CD14-positive monocyte (primary cell): ENCODE data around the gene GC. TPM values are rescaled to one million over a fixed set of nuclear protein-coding genes. Genes with fewer than 3 reads are reported as not detected.
"Not testable (repeated sequence)": the region's sequence is repeated elsewhere in the genome, so short reads cannot be mapped to it uniquely, and the experiment has no call there.

ENCODE experiments used
- DNase-seq, 3 donors: peaks; one replicate each; pipeline ENCODE4 v3.0.0-alpha.2; 2011 to 2022
- H2AFZ ChIP-seq: 2 replicates; pipeline ENCODE4 v1.6.0; 2012; ENCODE audit warnings: mild to moderate bottlenecking, low read depth, low read length, inconsistent platforms; ENCODE audit not compliant: insufficient read depth, poor library complexity, severe bottlenecking
- H3K27ac ChIP-seq, 2 donors: 1 replicate in 1 of 2; 2 replicates in 1 of 2; pipeline ENCODE4 v1.5.1; 2012 to 2013; ENCODE audit warnings: low read length in 2 of 2, control low read depth in 1 of 2, inconsistent platforms in 1 of 2, low read depth in 1 of 2, mild to moderate bottlenecking in 1 of 2
- H3K27me3 ChIP-seq, 2 donors: one replicate each; pipeline versions ENCODE4 v1.6.0 to v1.6.1; 2011 to 2013; ENCODE audit warnings: low read length in 2 of 2; ENCODE audit not compliant: control insufficient read depth in 2 of 2, insufficient read depth in 2 of 2
- H3K36me3 ChIP-seq, 2 donors: replicated peaks in 1 of 2; 1 replicate in 1 of 2; 2 replicates in 1 of 2; pipeline versions ENCODE4 v1.5.1 to v1.6.1; 2012 to 2013; ENCODE audit warnings: low read length in 2 of 2, control low read depth in 1 of 2, inconsistent platforms in 1 of 2, mild to moderate bottlenecking in 1 of 2; ENCODE audit not compliant: insufficient read depth in 2 of 2, control insufficient read depth in 1 of 2
- H3K4me1 ChIP-seq, 2 donors: 1 replicate in 1 of 2; 2 replicates in 1 of 2; pipeline versions ENCODE4 v1.5.1 to v1.6.1; 2012 to 2013; ENCODE audit warnings: low read length in 2 of 2, control low read depth in 1 of 2, inconsistent platforms in 1 of 2, mild to moderate bottlenecking in 1 of 2, moderate library complexity in 1 of 2; ENCODE audit not compliant: insufficient read depth in 2 of 2, control insufficient read depth in 1 of 2
- H3K4me2 ChIP-seq: replicated peaks from 2 replicates; pipeline ENCODE3; 2012; ENCODE audit warnings: low read length, moderate library complexity, mild to moderate bottlenecking; ENCODE audit not compliant: poor library complexity, severe bottlenecking; ENCODE audit errors: extremely low read depth
- H3K4me3 ChIP-seq, 3 experiments: fragments of 200-600 bp in 1 of 3; sonication (generic) in 1 of 3; replicated peaks in 1 of 3; 1 replicate in 2 of 3; 2 replicates in 1 of 3; pipeline ENCODE4 v1.5.1; 2011 to 2013; ENCODE audit warnings: low read length in 3 of 3, mild to moderate bottlenecking in 3 of 3, control low read depth in 2 of 3, low read depth in 2 of 3, inconsistent platforms in 1 of 3, moderate library complexity in 1 of 3
- H3K79me2 ChIP-seq: 2 replicates; pipeline ENCODE4 v1.6.0; 2012; ENCODE audit warnings: mild to moderate bottlenecking, control low read depth, inconsistent platforms, low read length, moderate library complexity; ENCODE audit not compliant: insufficient read depth
- H3K9ac ChIP-seq: 2 replicates; pipeline ENCODE4 v1.6.0; 2017; ENCODE audit warnings: low read length, mild to moderate bottlenecking; ENCODE audit not compliant: insufficient read depth, poor library complexity, severe bottlenecking
- H3K9me3 ChIP-seq, 2 donors: replicated peaks in 1 of 2; 1 replicate in 1 of 2; 2 replicates in 1 of 2; pipeline versions ENCODE4 v1.5.1 to v1.6.1; 2012 to 2013; ENCODE audit warnings: low read length in 2 of 2, control low read depth in 1 of 2; ENCODE audit not compliant: control insufficient read depth in 1 of 2, insufficient read depth in 1 of 2
- H4K20me1 ChIP-seq: 2 replicates; pipeline ENCODE4 v1.6.0; 2012; ENCODE audit warnings: mild to moderate bottlenecking, low read length, control low read depth, moderate library complexity; ENCODE audit not compliant: insufficient read depth
- H3K27ac Mint-ChIP-seq, 7 donors: one replicate each; pipeline ENCODE4 v1.8.0; 2020; ENCODE audit warnings: mild to moderate bottlenecking in 7 of 7, mixed read lengths in 7 of 7, moderate library complexity in 6 of 7, inconsistent platforms in 2 of 7
- H3K27me3 Mint-ChIP-seq, 3 donors: one replicate each; pipeline ENCODE4 v1.8.0; 2021 to 2022; ENCODE audit warnings: low read depth in 3 of 3, mild to moderate bottlenecking in 3 of 3, mixed read lengths in 3 of 3, moderate library complexity in 3 of 3, inconsistent platforms in 1 of 3
- H3K36me3 Mint-ChIP-seq, 2 donors: one replicate each; pipeline ENCODE4 v1.8.0; 2020; ENCODE audit warnings: mixed read lengths in 2 of 2, inconsistent platforms in 1 of 2, mild to moderate bottlenecking in 1 of 2
- H3K4me1 Mint-ChIP-seq: one replicate; pipeline ENCODE4 v1.8.0; 2020; ENCODE audit warnings: mild to moderate bottlenecking, mixed read lengths
- H3K4me3 Mint-ChIP-seq, 2 donors: one replicate each; pipeline ENCODE4 v1.8.0; 2020; ENCODE audit warnings: mild to moderate bottlenecking in 2 of 2, mixed read lengths in 2 of 2, moderate library complexity in 1 of 2
- H3K9me3 Mint-ChIP-seq, 7 donors: one replicate each; pipeline ENCODE4 v1.8.0; 2020 to 2022; ENCODE audit warnings: mixed read lengths in 7 of 7, mild to moderate bottlenecking in 6 of 7, moderate library complexity in 6 of 7, inconsistent platforms in 2 of 7
- WGBS: methylation state at CpG from one replicate; pipeline ENCODE4 v1.1.5; 2013; ENCODE audit warnings: missing lambda C conversion rate; ENCODE audit not compliant: insufficient coverage; 5-methylcytosine and 5-hydroxymethylcytosine counted together
- intact Hi-C, 2 donors: fragments of 100-400 bp; cut with micrococcal nuclease; formaldehyde crosslinking; loops; one replicate each; pipeline versions ENCODE4 v1.15.0 to v1.15.1; 2023
- polyA plus RNA-seq, 3 donors: library from polyadenylated mRNA; depleted of rRNA in 1 of 3; unstranded in 2 of 3; stranded (reverse) in 1 of 3; fragments of 300-500 nt in 2 of 3; fragments of >200 nt in 1 of 3; fragmentation: Illumina TruSeq in 2 of 3; gene quantifications; 1 replicate in 2 of 3; 2 replicates in 1 of 3; pipeline ENCODE4 v1.2.3, GENCODE V29; 2012 to 2021
- TF ChIP-seq, protein P1 (sequence below): fragments of 200-600 bp; IDR thresholded peaks from one replicate; pipeline ENCODE4 v1.8.0; 2022; ENCODE audit warnings: antibody characterized with exemption, mild to moderate bottlenecking

Gene GC
- polyA plus RNA-seq, 3 donors = not detected

DNA sequence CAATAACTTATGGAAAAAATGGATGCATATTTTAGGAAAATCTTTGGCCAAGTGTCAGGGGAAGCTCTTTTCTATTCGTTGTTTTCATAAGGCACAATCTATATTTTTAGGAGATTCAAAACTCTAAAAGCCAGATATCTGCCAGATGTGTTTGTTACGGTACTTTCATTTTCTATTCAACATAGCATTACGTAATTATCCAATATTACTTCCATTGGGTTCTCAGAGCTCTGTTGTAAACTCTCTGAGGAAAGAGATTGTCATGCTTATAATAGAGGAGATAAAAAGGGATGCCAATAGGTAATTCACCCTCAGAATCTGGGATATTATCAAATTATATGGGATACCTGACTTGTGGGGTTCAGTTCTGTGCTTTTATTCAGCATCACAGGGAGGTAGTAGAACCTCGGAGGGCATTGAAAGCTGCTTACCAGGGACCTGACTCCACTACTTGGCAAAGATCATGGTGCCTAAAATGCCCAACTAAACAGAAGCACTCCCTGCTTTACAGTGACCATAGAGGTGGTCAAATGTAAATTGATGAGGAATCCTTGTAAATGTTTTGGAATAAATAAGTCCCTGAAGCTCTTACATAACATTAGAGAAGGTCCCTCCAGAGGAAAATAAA, 32.9 kb upstream of the GC start:
- peaks cover 0 to 14% of the 10 kb centered on the region in 2 donors for H3K9me3 ChIP-seq
- Mint-ChIP-seq H3K4me1 (no peaks in the 10 kb centered on the region), H3K27ac (no peak overlapping the region), H3K36me3 (no peaks in the 10 kb centered on the region), H3K4me3 (no peak overlapping the region), H3K9me3 (peaks cover 2 to 7% (median 5%) of the 10 kb centered on the region in 7 donors), H3K27me3 (peaks cover 0 to 2% (median 0%) of the 10 kb centered on the region in 3 donors)
- no peak overlapping the region for H3K4me2 ChIP-seq
- no peak for DNase-seq
- TF ChIP-seq, protein P1, sequence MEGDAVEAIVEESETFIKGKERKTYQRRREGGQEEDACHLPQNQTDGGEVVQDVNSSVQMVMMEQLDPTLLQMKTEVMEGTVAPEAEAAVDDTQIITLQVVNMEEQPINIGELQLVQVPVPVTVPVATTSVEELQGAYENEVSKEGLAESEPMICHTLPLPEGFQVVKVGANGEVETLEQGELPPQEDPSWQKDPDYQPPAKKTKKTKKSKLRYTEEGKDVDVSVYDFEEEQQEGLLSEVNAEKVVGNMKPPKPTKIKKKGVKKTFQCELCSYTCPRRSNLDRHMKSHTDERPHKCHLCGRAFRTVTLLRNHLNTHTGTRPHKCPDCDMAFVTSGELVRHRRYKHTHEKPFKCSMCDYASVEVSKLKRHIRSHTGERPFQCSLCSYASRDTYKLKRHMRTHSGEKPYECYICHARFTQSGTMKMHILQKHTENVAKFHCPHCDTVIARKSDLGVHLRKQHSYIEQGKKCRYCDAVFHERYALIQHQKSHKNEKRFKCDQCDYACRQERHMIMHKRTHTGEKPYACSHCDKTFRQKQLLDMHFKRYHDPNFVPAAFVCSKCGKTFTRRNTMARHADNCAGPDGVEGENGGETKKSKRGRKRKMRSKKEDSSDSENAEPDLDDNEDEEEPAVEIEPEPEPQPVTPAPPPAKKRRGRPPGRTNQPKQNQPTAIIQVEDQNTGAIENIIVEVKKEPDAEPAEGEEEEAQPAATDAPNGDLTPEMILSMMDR = no peak
- no peaks in the 10 kb centered on the region for H3K79me2 ChIP-seq
- no peaks in the 10 kb centered on the region for H3K4me1 ChIP-seq
- intact Hi-C loops = no loop called here
- H2AFZ ChIP-seq = no peak overlapping the region
- H3K27ac ChIP-seq = no peak overlapping the region
- no peak overlapping the region for H3K9ac ChIP-seq
- no CpG with 5 or more reads among the region's 4 CpGs for WGBS
- H4K20me1 ChIP-seq = no peaks in the 10 kb centered on the region
- no peak overlapping the region for H3K4me3 ChIP-seq
- no peaks in the 10 kb centered on the region for H3K27me3 ChIP-seq
- no peaks in the 10 kb centered on the region for H3K36me3 ChIP-seq

DNA sequence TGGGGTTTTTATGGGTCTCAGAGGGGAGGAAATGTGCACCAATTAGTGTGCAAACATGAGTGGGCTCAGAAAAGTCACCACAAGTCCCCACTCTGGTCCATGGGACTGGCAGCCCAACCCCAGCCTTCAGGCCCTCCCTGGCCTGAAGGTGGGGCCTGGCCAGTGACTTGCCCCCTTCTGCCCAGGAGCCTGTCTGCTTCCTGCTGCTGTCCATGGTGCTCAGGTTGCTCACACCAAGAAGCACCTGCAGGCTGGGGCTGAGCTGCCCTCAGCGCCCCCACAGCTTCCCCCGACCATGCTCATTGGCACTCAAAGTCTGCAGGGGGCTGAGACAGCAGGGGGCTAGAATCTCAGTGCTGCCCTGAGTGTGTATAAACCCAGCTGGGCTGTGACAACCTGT, 30.6 kb upstream of the GC start:
- Mint-ChIP-seq H3K4me3 (no peak overlapping the region), H3K36me3 (no peaks in the 10 kb centered on the region), H3K4me1 (no peaks in the 10 kb centered on the region), H3K9me3 (peaks cover 0 to 8% (median 5%) of the 10 kb centered on the region in 7 donors), H3K27me3 (peaks cover 0 to 2% (median 0%) of the 10 kb centered on the region in 3 donors), H3K27ac (no peak overlapping the region)
- H3K9ac ChIP-seq = no peak overlapping the region
- intact Hi-C loops = no loop called here
- no peaks in the 10 kb centered on the region for H4K20me1 ChIP-seq
- TF ChIP-seq, protein P1 = no peak
- peaks cover 0 to 14% of the 10 kb centered on the region in 2 donors for H3K9me3 ChIP-seq
- H3K79me2 ChIP-seq = no peaks in the 10 kb centered on the region
- H3K27ac ChIP-seq = no peak overlapping the region
- H3K36me3 ChIP-seq = no peaks in the 10 kb centered on the region
- no peak overlapping the region for H3K4me2 ChIP-seq
- H3K4me3 ChIP-seq = no peak overlapping the region
- no peak overlapping the region for H2AFZ ChIP-seq
- 88% methylated on average over 2 of the region's 2 CpGs for WGBS
- H3K27me3 ChIP-seq = no peaks in the 10 kb centered on the region
- DNase-seq = no peak
- no peaks in the 10 kb centered on the region for H3K4me1 ChIP-seq

DNA sequence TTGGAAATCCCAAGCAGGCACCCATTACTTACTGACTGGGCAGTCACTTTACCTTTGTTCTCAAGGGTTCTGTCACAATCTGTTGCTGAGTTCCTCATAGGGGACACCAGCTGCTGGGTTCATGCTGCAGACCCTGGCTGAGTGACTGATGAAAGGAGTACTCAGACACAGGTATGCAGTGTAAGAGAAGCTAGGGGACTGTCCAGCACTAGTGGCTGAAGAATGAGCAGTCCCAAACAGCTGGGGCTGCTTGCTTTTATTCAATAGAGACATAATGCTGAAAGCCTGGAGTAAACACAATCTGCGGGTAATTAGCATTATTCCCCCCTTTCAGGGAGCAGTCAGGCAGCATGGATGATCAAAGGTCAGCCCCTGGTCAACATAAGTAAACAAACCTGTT, 25.9 kb upstream of the GC start:
- H3K4me3 ChIP-seq, intact Hi-C loops, H3K4me3 Mint-ChIP-seq, H3K4me2 ChIP-seq, H3K4me1 Mint-ChIP-seq, H3K27ac ChIP-seq, H3K36me3 ChIP-seq, H3K27me3 Mint-ChIP-seq, H3K9ac ChIP-seq, H4K20me1 ChIP-seq, H3K27ac Mint-ChIP-seq, DNase-seq, H3K36me3 Mint-ChIP-seq, H3K79me2 ChIP-seq, H2AFZ ChIP-seq, H3K27me3 ChIP-seq, H3K4me1 ChIP-seq: not testable (repeated sequence)
- WGBS = 100% methylated on average over 1 of the region's 1 CpG
- peaks cover 0 to 14% of the 10 kb centered on the region in 2 donors for H3K9me3 ChIP-seq
- peaks cover 0 to 20% (median 7%) of the 10 kb centered on the region in 7 donors for H3K9me3 Mint-ChIP-seq
